ENCODE results near the gene VIL1. TPM values are rescaled to one million over a fixed set of nuclear protein-coding genes. Genes with fewer than 3 reads are reported as not detected.

The VIL1 gene
- total RNA-seq, 1 experiment from 2014 or later = 0.26 TPM

DNA sequence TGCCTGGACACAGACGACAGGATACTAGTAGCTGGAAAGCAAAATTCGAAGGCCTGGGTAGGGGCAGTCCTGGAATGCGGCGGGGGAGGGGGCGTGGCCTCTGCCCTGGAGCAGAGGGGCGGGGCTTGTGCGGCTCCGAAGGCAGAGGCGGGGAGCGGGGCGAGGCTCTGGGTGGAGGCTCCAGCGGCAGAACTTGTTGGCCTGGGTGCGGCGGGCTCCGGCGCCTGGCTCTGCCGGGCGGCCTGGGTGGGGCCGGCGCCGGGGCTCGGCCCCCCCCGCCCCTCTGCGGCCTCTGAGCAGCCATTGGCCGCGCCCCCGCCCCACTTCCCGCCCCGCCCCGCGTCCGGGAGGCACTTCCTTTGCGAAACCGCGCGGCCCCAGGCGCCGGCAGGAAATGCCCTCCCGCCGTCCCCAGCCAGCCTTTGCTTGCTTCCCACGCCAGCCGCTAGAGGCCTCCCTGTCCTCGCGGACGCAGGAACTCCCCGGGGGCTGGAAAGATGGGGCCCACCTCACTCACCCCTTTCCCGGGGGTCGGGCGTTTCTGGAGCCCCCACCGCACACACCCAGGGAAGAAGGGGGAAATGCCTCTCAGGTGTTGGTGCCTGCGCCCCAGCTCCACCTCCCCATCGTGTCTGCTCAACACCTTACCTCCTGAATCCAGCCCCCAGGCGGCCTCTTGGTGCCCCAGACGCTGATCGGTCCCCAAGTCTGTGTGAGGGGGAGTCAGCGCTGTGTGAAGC, 12.5 kb upstream of the VIL1 start:
- H3K4me1 ChIP-seq (ENCODE audit: insufficient read depth, low read length) = peaks cover 20% of the 10 kb centered on the region
- H3K4me2 ChIP-seq (ENCODE audit: low read length) = peak overlapping the region; percentile 90
- POLR2A ChIA-PET (ENCODE audit: unreplicated experiment) = interaction anchor here (0.5 to 0.6 kb wide), 2 partner anchors 47 to 54 kb away, joined by 3 to 6 read pairs; no protein-coding TSS in a partner anchor
- CTCF ChIA-PET = interaction anchor here (0.6 to 0.7 kb wide), 2 partner anchors 51 to 120 kb away, joined by 3 to 4 read pairs; no protein-coding TSS in a partner anchor
- intact Hi-C loops (cut with micrococcal nuclease) = loop anchor here (1.0 to 2.0 kb wide), 4 partner anchors 38 to 242 kb away; no protein-coding TSS in a partner anchor
- no peaks in the 10 kb centered on the region for H3F3A ChIP-seq (ENCODE audit: low read length, unreplicated experiment)
- H3K9me2 ChIP-seq (replicated peaks; ENCODE audit: low read length) = no peaks in the 10 kb centered on the region
- H3K27ac ChIP-seq (ENCODE audit: low read length) = peak overlapping the region; percentile 47
- H3K9me3 ChIP-seq (ENCODE audit: low read length) = no peaks in the 10 kb centered on the region
- DNase-seq (peak; percentile 96), ATAC-seq (peak; percentile 87)
- H4K20me1 ChIP-seq (ENCODE audit: low read length) = no peaks in the 10 kb centered on the region
- peaks cover 4% of the 10 kb centered on the region; the same call in 1 of the 2 replicates for H3K36me3 ChIP-seq (ENCODE audit: low read depth, low read length)
- peak overlapping the region; percentile 48 for H3K9ac ChIP-seq (ENCODE audit: low read length)
- H3K27me3 ChIP-seq (ENCODE audit: low read length) = no peaks in the 10 kb centered on the region
- TF ChIP-seq EZH2 (IDR thresholded peaks at IDR 0.05; ENCODE audit: low read length, unreplicated experiment) = no peak
- peak; percentile 82 for TF ChIP-seq CTCF (conservative IDR thresholded peaks at IDR 0.05; ENCODE audit: low read depth, low read length)
- no peak for TF ChIP-seq EZH2phosphoT487 (IDR thresholded peaks at IDR 0.05; ENCODE audit: borderline replicate concordance, low read length)
- peaks cover 10% of the 10 kb centered on the region for H3K79me2 ChIP-seq (ENCODE audit: low read length)
- peak overlapping the region; percentile 78 for H2AFZ ChIP-seq (ENCODE audit: low read length)
- BruUV-seq (replicated peaks) = no TSS peak
- H3K4me3 ChIP-seq (ENCODE audit: low read length) = peak overlapping the region; percentile 67

DNA sequence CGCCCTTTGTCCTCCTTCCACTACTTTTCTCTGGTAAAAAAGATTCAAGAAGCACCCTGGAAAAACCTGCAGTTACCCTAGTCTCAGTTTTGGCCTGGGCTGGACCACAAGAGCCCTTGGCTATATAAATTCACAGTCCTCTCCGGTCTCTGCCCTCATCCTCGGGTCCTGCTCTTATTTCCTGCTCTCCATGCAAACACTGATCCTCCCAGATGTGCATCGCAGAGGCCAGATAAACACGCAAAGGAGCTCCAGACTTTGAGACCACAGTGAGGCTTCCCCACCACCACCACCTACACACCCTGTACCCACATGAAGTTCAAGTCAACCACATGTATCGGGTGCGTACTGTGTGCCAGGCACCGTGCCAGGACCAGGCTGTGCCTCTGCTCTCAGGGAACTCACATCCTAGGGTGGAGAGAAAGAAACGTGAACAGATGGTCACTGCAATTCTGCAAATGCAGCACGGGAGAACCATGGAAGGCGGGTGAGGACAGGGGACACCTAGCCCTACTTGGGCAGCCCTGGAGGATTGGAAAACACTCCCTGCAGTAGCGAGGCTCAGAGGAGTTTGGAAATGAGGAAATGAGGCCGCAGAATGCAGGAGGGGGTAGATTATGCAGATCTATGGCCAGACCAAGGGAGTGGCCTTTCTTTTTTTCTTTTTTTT, 11.8 kb upstream of the VIL1 start:
- Histone ChIP-seq H3K4me2 (ENCODE audit: low read length) (peak overlapping the region; percentile 85), H3K79me2 (ENCODE audit: low read length) (peaks cover 3% of the 10 kb centered on the region), H3K9me2 (replicated peaks; ENCODE audit: low read length) (no peaks in the 10 kb centered on the region), H3K9ac (ENCODE audit: low read length) (peak overlapping the region; percentile 48), H4K20me1 (ENCODE audit: low read length) (no peaks in the 10 kb centered on the region), H2AFZ (ENCODE audit: low read length) (peak overlapping the region; percentile 78), H3K4me1 (ENCODE audit: insufficient read depth, low read length) (peaks cover 17% of the 10 kb centered on the region), H3F3A (ENCODE audit: low read length, unreplicated experiment) (no peaks in the 10 kb centered on the region), H3K36me3 (ENCODE audit: low read depth, low read length) (peaks cover 4% of the 10 kb centered on the region; the same call in 1 of the 2 replicates), H3K9me3 (ENCODE audit: low read length) (no peaks in the 10 kb centered on the region), H3K27me3 (ENCODE audit: low read length) (no peaks in the 10 kb centered on the region), H3K27ac (ENCODE audit: low read length) (0 out of 2 replicates have a peak overlapping the region, but pooled peaks have one; percentile 19), H3K4me3 (ENCODE audit: low read length) (peak overlapping the region; percentile 59)
- ATAC-seq (peak; percentile 3), DNase-seq (peak; percentile 27)
- TF ChIP-seq EZH2phosphoT487 (IDR thresholded peaks at IDR 0.05; ENCODE audit: borderline replicate concordance, low read length) (no peak), CTCF (conservative IDR thresholded peaks at IDR 0.05; ENCODE audit: low read depth, low read length) (no peak), EZH2 (IDR thresholded peaks at IDR 0.05; ENCODE audit: low read length, unreplicated experiment) (no peak)
- intact Hi-C loops (cut with micrococcal nuclease) = loop anchor here (1.0 to 2.0 kb wide), 4 partner anchors 38 to 241 kb away; no protein-coding TSS in a partner anchor
- POLR2A ChIA-PET (ENCODE audit: unreplicated experiment) = no interaction called here
- CTCF ChIA-PET = no interaction called here
- TSS peak; percentile 5 for BruUV-seq (replicated peaks)
